ENCODE measurements around the gene ISG20.

Gene ISG20

DNA sequence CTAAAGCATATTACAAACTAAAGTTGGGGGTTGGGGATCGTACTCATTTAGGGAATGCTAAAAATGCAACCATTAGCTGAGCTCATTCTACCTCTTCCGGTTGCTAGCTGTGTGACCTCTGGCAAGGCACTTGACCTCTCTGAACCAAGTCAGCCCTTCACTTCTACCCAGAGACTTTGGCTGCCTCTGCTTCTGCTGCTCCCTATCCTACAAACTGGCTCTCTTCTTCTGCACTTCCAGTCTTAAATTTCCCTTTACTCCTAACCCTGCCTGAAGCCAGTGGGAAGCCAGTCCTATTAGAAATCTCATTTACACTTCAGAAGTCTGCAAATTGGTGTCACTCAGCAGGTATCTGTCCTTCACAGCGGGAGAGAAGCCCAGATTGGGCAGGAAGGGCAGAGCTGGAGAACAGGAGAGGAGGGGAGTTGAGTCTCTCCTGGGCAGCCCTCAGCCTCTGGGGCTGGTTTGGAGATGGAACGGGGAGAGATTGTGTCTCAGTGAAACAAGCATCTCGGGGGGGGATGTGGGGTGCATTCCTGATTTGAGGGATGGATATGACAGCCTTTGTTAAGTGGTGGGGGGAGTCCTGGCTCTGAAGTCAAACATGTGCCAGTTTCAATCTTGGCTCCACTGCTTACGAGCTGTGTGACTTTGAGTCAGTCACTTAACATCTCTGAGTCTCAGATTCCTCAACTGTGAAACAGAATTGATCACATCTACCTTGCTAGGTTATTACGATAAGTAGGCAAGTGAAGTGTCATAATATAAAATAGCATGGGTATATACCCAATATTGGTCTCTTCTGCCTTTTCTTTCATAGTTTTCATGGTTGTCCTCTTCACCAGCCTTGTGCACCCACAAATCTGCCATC lies 25.5 kb upstream of the ISG20 start:
- TF ChIP-seq, protein P1, sequence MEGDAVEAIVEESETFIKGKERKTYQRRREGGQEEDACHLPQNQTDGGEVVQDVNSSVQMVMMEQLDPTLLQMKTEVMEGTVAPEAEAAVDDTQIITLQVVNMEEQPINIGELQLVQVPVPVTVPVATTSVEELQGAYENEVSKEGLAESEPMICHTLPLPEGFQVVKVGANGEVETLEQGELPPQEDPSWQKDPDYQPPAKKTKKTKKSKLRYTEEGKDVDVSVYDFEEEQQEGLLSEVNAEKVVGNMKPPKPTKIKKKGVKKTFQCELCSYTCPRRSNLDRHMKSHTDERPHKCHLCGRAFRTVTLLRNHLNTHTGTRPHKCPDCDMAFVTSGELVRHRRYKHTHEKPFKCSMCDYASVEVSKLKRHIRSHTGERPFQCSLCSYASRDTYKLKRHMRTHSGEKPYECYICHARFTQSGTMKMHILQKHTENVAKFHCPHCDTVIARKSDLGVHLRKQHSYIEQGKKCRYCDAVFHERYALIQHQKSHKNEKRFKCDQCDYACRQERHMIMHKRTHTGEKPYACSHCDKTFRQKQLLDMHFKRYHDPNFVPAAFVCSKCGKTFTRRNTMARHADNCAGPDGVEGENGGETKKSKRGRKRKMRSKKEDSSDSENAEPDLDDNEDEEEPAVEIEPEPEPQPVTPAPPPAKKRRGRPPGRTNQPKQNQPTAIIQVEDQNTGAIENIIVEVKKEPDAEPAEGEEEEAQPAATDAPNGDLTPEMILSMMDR (IDR thresholded peaks at IDR 0.05), result no peak
- no peak for DNase-seq (ENCODE audit: low spot score)
- Histone ChIP-seq H3K4me3 (no peak overlapping the region), H3K27ac (no peak overlapping the region)

- TF ChIP-seq, protein P1 (IDR thresholded peaks at IDR 0.05), result no peak
- Histone ChIP-seq H3K27ac (no peak overlapping the region), H3K4me3 (no peak overlapping the region)
- no peak for DNase-seq (ENCODE audit: low spot score)
Measured at GRCh38 chr15:88615303-88616107, 23.3 kb upstream of the ISG20 start.

DNA sequence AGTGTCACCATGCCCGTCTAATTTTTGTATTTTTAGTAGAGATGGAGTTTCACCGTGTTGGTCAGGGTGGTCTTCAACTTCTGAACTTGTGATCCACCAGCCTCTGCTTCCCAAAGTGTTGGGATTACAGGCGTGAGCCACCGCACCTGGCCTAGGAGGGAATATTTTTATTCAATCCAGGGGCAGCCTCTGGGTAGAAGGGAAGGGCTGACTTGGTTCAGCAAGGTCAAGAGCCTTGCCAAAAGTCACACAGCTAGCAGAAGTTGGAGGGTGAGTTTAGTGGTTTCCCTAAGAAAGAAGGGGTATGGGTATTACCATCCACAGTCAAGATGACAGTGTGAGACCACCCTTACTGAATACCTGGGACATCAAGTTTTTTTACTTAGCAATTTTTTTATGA lies 22.6 kb upstream of the ISG20 start:
- Histone ChIP-seq H3K4me3 (no peak overlapping the region), H3K27ac (no peak overlapping the region)
- DNase-seq (ENCODE audit: low spot score), result no peak
- TF ChIP-seq, protein P1 (IDR thresholded peaks at IDR 0.05), result no peak

DNA sequence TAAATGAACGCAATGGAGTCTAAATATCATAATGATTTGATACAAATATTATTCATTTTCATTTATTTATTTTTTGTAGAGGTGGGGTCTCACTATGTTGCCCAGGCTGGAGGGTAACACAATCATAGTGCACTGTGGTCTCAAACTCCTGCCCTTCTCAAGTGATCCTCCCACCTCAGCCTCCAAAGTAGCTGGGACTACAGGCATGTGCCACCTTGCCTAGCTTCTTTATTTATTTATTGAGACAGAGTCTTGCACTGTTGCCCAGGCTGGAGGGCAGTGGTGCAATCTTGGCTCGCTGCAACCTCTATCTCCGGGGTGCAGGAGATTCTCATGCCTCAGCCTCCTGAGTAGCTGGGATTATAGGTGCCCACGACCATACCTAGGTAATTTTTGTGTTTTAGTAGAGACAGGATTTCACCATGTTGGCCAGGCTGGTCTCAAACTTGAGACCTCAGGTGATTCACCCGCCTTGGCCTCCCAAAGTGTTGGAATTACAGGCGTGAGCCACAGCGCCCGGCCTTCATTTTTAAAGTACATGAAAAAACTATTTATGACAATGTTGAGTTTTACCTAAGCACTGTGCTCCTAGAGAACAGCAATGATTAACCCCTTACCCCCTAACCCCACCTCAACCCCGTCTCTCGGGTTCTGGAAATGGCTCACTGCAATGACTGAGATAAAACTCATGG lies 21.6 kb upstream of the ISG20 start:
- TF ChIP-seq, protein P1 (IDR thresholded peaks at IDR 0.05), result no peak
- H3K27ac ChIP-seq, result no peak overlapping the region
- no peak for DNase-seq (ENCODE audit: low spot score)
- H3K4me3 ChIP-seq, result no peak overlapping the region

DNA sequence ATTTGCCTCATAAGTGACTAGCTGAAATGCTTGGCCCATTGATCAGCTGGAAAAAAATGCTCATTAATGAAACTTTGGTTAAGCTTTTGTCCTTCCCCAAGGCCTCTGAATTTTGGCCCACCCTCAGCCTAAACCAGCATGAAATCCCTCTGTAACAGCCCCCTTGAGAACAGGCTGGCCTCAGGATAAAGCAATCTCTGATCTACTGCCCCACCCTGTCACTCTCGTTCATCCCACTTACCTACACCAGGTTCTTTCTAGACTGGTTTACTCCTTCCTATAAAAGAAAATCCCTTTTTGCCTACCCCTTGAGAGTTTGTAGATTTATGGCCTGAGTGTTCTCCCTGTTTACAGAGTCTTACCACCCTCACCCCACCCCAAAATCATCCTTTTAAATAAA lies 21.0 kb upstream of the ISG20 start:
- Histone ChIP-seq H3K27ac (no peak overlapping the region), H3K4me3 (no peak overlapping the region)
- TF ChIP-seq, protein P1 (IDR thresholded peaks at IDR 0.05), result no peak
- DNase-seq (ENCODE audit: low spot score), result no peak

- Histone ChIP-seq H3K27ac (no peak overlapping the region), H3K4me3 (no peak overlapping the region)
- TF ChIP-seq, protein P1 (IDR thresholded peaks at IDR 0.05), result no peak
- DNase-seq (ENCODE audit: low spot score), result no peak
Measured at GRCh38 chr15:88618686-88619085, 20.1 kb upstream of the ISG20 start.

All from coronary artery (tissue), 2 donors.